ENCODE measurements around the gene HPS1.

HPS1 gene

GRCh38 chr10:98463976-98464754 is 17.4 kb upstream of the HPS1 start:
- H3K9me3 ChIP-seq (ENCODE audit: control insufficient read depth, insufficient read depth, low read length) = no peaks in the 10 kb centered on the region
- H3F3A ChIP-seq (ENCODE audit: control insufficient read depth, insufficient read depth) = no peaks in the 10 kb centered on the region
- no peak overlapping the region for H3K27ac ChIP-seq (ENCODE audit: low read depth, low read length)
- H4K20me1 ChIP-seq (ENCODE audit: control insufficient read depth, insufficient read depth, low read depth, low read length) = no peaks in the 10 kb centered on the region
- no peaks in the 10 kb centered on the region for H3K36me3 ChIP-seq (ENCODE audit: control insufficient read depth, low read length)
- peaks cover 9% of the 10 kb centered on the region for H3K27me3 ChIP-seq (ENCODE audit: control insufficient read depth, low read length)
- no peak overlapping the region for H3K4me2 ChIP-seq (ENCODE audit: low read length)
- H3K4me1 ChIP-seq (ENCODE audit: control insufficient read depth, low read length) = peaks cover 19% of the 10 kb centered on the region
- no peaks in the 10 kb centered on the region for H3K9me2 ChIP-seq (replicated peaks; ENCODE audit: control insufficient read depth, low read length)
- H3K79me2 ChIP-seq (ENCODE audit: control insufficient read depth, low read length) = no peaks in the 10 kb centered on the region
- TF ChIP-seq EZH2phosphoT487 (IDR thresholded peaks at IDR 0.05; ENCODE audit: borderline replicate concordance, low read length) = no peak
- TF ChIP-seq, protein P1, sequence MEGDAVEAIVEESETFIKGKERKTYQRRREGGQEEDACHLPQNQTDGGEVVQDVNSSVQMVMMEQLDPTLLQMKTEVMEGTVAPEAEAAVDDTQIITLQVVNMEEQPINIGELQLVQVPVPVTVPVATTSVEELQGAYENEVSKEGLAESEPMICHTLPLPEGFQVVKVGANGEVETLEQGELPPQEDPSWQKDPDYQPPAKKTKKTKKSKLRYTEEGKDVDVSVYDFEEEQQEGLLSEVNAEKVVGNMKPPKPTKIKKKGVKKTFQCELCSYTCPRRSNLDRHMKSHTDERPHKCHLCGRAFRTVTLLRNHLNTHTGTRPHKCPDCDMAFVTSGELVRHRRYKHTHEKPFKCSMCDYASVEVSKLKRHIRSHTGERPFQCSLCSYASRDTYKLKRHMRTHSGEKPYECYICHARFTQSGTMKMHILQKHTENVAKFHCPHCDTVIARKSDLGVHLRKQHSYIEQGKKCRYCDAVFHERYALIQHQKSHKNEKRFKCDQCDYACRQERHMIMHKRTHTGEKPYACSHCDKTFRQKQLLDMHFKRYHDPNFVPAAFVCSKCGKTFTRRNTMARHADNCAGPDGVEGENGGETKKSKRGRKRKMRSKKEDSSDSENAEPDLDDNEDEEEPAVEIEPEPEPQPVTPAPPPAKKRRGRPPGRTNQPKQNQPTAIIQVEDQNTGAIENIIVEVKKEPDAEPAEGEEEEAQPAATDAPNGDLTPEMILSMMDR (IDR thresholded peaks at IDR 0.05; ENCODE audit: low read depth, low read length, poor library complexity, severe bottlenecking) = no peak
- no peak overlapping the region for H3K4me3 ChIP-seq (ENCODE audit: low read length)

DNA sequence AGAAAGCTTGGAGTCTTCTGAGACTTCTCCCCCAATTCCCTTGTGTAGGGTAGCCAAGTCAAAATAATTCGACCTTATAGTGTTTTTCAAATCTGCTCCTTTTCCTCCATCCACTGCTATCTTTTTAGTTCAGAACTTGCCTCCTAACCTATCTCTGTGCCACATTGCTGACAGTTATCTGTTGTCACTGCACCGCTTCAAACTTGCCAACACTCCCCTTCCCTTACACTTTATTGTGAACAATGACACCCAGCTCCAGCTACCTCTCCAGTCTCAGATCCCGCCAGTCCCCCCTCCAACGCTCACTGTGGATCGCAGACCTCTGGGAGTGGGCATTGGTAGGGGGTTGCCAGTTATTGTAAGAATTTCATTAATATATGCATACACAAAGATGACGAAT is 16.3 kb upstream of the HPS1 start:
- no peaks in the 10 kb centered on the region for H4K20me1 ChIP-seq (ENCODE audit: control insufficient read depth, insufficient read depth, low read depth, low read length)
- peaks cover 8% of the 10 kb centered on the region for H3K4me1 ChIP-seq (ENCODE audit: control insufficient read depth, low read length)
- no peaks in the 10 kb centered on the region for H3K9me3 ChIP-seq (ENCODE audit: control insufficient read depth, insufficient read depth, low read length)
- H3K4me3 ChIP-seq (ENCODE audit: low read length) = no peak overlapping the region
- H3F3A ChIP-seq (ENCODE audit: control insufficient read depth, insufficient read depth) = no peaks in the 10 kb centered on the region
- no peak overlapping the region for H3K27ac ChIP-seq (ENCODE audit: low read depth, low read length)
- H3K4me2 ChIP-seq (ENCODE audit: low read length) = no peak overlapping the region
- TF ChIP-seq, protein P1 (IDR thresholded peaks at IDR 0.05; ENCODE audit: low read depth, low read length, poor library complexity, severe bottlenecking) = no peak
- no peak for TF ChIP-seq EZH2phosphoT487 (IDR thresholded peaks at IDR 0.05; ENCODE audit: borderline replicate concordance, low read length)
- no peaks in the 10 kb centered on the region for H3K9me2 ChIP-seq (replicated peaks; ENCODE audit: control insufficient read depth, low read length)
- peaks cover 13% of the 10 kb centered on the region for H3K27me3 ChIP-seq (ENCODE audit: control insufficient read depth, low read length)
- H3K36me3 ChIP-seq (ENCODE audit: control insufficient read depth, low read length) = no peaks in the 10 kb centered on the region
- no peaks in the 10 kb centered on the region for H3K79me2 ChIP-seq (ENCODE audit: control insufficient read depth, low read length)

DNA sequence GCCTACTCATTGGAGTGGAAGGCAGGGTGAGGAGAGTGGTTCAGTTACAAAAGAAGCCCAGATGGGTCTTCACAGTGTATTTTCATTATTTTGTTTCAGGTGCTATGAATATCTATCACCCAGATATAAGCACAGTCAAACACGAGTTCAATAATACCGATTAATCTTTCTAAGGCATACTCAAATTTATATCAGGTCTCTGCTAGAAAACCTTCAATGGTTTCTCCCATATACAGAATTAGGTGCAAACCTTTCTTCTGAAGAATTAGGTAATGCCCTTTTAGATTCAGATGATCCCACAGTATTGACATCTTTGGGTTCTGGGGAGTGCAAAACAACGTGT is 14.7 kb upstream of the HPS1 start:
- peaks cover 15% of the 10 kb centered on the region for H3K27me3 ChIP-seq (ENCODE audit: control insufficient read depth, low read length)
- H4K20me1 ChIP-seq (ENCODE audit: control insufficient read depth, insufficient read depth, low read depth, low read length) = no peaks in the 10 kb centered on the region
- H3K4me3 ChIP-seq (ENCODE audit: low read length) = no peak overlapping the region
- no peak overlapping the region for H3K27ac ChIP-seq (ENCODE audit: low read depth, low read length)
- H3K9me3 ChIP-seq (ENCODE audit: control insufficient read depth, insufficient read depth, low read length) = no peaks in the 10 kb centered on the region
- no peaks in the 10 kb centered on the region for H3K9me2 ChIP-seq (replicated peaks; ENCODE audit: control insufficient read depth, low read length)
- TF ChIP-seq, protein P1 (IDR thresholded peaks at IDR 0.05; ENCODE audit: low read depth, low read length, poor library complexity, severe bottlenecking) = no peak
- TF ChIP-seq EZH2phosphoT487 (IDR thresholded peaks at IDR 0.05; ENCODE audit: borderline replicate concordance, low read length) = no peak
- no peaks in the 10 kb centered on the region for H3K4me1 ChIP-seq (ENCODE audit: control insufficient read depth, low read length)
- H3K79me2 ChIP-seq (ENCODE audit: control insufficient read depth, low read length) = no peaks in the 10 kb centered on the region
- no peaks in the 10 kb centered on the region for H3K36me3 ChIP-seq (ENCODE audit: control insufficient read depth, low read length)
- H3K4me2 ChIP-seq (ENCODE audit: low read length) = no peak overlapping the region
- H3F3A ChIP-seq (ENCODE audit: control insufficient read depth, insufficient read depth) = no peaks in the 10 kb centered on the region

Measured in DOHH2 (cell line).